Raji (cell line): Measurements from ENCODE around the gene MYO1A.

Experiments
- POLR2A ChIP-seq: IDR thresholded peaks from 2 replicates; pipeline ENCODE4 v1.6.1; 2011; ENCODE audit warnings: low read depth, low read length, control low read depth; ENCODE audit not compliant: insufficient read depth

MYO1A gene

DNA sequence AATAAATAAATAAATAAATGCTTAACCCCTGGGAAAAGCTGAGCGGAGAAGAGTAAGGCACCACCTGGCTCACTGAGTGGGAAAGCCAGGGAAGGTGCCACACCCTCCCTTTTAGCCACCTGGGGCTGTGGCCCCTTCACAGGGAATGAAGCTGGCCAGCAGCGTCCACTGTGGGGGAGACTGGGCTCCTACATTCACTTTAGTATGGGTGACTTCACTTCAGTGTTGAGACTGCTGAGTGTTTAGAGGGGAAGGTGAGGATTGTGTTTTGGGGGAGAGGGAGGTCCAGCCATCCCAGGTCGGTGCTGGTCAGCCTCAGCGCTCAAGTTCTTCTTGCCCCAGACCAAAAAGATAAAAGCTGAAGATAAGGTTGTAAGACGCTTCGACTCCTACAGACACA is 40.6 kb upstream of the MYO1A start:
- no peak for TF ChIP-seq POLR2A

DNA sequence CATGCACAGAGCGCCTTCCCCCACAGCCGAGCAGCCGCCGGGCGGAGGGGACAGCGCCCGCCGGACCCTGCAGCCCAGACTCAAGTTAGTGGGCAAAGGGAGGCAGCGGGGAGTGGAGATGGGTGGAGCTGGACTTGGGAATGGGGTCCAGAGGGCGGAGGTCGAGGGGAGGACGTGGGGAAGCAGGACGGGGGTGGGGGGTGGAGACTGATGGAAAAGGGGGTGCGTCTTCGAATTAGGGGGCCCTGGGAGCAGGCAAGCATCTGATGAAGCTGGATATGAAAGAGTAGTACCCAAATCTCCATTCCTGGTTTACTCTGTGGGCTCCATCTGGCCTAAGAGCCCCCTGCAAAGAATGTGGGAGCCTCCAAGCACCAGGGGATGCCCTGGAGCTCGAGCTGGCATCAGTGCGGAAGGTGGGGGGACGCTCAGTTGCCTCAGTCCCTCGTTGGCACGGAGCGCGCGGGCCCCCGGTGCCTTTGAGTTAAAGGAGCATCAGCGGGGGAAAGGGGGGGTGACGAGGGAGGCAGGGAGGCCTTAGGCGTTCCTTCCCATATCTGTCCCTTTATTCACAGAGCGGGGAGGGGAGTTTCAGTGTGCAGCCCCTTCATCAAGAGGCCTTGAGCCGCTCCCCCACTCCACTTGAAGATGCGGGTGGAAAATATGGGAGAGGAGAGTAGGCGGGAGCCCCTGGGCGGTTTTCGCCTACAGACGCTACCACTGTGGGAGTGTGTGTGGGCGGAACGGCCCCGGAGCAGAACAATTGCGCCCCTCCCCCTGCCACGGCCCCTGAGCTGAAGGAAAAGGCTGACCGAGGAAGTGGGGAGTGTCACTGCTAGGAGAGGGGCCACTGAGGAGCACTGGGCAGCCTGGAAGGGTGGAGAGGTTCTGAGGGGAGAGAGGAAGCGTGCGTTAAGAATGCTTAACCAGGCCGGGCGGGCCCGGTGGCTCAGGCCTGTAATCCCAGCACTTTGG is 39.6 kb upstream of the MYO1A start:
- TF ChIP-seq POLR2A = peak; percentile 28

DNA sequence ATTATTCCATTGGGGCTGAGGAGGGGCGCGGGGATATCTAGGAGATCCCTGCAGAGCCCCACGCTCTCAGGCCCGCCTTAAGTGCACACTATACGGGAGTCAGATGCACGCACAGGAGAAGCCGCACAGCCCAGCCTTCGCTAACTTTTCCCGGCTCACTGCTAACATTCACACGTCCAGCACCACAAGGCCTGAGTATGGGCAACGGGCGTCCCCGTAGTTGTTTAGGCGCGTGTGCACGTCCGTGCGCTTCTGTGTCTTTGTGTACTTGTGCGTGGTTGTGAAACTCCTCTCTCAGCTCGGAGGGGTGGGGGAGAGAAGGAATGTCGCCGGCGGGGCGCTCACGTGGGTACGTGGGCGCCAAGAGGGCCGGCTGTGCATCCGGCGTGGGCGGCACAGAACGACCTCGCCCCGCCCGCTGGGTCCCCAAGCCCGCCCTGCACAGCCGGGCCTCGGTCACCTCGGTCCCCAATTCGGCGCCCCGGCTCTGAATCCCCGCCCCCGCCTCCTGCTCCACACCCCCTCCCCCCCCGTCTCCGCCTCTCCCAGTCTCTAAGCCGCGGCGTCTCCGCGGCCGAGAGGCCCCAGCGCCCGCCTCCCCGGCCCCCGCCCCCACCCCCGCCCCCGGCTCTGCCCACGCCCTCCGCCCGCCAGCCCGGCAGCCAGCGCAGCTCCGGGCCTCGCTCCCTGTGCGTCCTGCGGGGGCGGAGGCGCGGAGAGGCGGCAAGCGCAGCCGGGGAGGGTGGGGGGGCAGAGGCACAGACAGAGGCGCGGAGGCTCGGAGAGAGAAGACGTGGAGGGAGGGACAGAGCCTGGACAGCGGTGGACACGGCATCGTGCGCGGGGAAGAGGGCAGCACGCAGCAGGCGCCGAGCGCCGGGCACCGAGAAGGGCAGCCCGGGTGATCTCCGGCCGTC is 38.7 kb upstream of the MYO1A start, which contains the start of gene NAB2:
Gene NAB2 (plus strand): TSS at position 761 of the 917 bp plus-strand sequence. CDS start 158 bp downstream, outside the sequence.
- peak; percentile 75 for TF ChIP-seq POLR2A

DNA sequence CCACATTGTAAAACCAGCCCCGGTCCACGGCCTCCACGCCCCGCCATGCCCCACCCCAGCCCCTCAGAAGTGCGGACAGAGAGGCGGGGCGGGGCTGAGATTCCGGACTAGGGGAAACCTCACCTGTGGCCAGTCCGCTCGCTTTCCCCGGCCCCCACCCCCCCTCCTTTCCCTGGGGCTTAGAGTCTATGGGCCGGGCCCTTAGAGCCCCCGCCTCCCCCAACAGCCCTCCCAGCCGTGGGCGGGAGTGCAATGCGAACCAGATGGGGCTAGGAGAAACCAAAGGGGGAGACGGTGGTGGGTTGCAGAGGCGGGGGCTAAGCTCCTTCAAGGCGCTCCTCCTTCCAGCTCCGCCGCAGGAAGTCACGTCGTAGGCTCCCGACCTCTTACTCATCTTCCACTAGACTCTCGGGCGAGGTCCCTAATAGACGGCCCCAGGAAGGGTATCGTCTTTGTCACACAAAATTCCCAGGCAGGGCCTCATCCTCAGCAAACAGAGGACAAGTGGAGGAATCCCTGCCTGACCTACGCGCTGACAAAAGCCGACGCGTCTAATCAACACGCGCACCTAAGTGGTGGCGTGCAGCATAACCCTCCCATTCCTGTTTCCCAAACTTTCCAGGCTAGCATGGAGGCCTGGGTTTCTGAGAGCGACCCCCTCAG is 37.9 kb upstream of the MYO1A start:
- peak; percentile 48 for TF ChIP-seq POLR2A

DNA sequence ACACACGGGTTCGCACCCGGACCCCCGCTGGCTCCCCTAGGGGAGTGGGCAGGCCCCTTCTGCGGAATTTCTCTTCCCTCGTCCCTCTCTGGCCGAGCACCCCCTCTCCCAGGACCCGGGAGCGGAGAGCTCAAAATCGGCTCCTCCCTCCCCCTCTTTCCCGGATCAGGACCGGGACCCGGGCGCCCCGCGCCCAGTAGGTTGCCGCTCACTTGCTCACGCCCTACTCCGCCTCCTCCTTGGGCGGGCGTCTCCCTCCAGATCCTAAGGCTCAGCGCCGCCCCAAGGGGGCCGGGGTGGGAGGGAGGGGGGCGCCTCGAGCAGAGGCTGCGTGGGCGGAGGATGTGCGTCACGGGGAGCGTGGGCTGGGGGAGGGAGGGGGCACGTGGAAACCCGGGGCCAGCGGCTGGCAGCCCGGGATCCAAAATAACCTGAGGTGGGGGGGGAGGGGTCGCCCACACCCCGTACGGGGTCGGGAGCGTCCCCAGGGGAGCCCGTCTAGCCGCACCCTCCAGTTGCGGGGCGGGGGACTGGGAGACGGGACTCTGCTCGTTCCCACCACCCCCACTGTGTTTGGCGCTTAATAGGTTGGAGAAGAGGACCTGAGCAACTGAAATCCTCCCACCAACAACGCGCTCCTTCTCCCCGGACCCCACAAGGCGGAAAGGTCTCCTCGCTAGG is 37.2 kb upstream of the MYO1A start:
- peak; percentile 44 for TF ChIP-seq POLR2A

DNA sequence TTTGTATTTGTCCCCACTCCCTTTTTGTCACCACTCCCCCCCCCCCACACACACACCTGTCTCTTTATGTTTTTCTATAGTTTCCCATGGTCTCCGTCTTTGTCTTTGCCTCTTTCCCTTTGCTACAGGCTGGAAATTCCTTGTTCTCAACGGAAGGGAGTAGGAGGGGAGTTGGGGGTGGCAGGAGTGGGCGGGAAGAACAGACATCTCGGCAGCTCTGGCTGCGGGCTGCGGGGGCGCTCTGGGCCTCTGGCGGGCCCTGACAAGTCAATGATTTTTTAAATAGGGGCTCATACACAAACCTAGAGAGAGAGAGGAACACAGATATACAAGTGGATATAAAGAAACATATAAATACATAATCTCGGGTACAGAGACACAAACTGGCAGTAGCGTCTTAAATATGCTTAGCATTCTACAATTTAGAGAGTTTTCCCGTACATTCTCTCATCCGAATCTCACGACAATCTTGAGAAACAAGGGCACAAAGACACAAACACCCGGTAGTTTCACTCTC is 36.6 kb upstream of the MYO1A start:
- TF ChIP-seq POLR2A = no peak

DNA sequence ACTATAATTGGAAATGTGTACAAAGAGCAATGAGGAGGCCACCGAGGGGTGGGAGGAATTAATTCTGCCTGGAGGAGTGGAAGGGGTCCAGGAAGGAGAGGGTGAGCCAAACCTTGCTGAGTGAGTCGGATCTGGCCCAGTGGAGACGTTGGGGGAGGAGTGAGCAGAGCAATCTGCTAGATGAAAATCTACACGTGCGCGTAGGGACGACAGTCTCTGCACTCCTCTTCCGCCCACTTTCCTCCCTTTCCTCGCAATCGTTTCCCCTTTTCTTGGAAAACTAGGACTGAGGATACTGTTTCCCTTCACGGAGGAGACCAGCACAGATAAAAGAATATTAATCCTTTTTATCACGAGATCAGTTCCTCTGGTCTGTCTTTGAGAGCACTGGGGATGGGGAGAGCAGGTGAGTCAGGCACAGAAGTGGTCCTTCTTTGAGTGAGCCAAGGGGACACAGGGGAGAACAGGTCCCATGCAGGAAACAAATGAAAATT is 36.1 kb upstream of the MYO1A start:
- 0 out of 2 replicates have a peak, but pooled peaks have one; percentile 21 for TF ChIP-seq POLR2A

DNA sequence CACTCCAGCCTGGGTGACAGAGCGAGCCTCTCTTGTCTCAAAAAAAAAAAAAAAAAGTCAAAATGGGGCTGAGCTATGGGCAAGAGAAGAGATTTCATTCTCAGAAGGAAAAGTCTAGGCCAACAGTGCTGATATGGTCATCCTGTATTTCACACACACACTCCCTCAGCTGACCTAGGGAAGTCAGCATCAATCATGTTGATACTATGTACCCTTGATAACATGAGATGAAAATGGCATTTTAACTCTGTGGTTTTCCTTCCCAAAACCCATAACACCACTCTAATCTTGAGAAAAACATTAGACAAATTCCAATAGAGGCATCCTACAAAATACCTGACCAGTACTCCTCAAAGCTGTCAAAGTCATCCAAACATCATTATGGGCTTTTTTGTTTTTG is 30.9 kb upstream of the MYO1A start:
- no peak for TF ChIP-seq POLR2A

DNA sequence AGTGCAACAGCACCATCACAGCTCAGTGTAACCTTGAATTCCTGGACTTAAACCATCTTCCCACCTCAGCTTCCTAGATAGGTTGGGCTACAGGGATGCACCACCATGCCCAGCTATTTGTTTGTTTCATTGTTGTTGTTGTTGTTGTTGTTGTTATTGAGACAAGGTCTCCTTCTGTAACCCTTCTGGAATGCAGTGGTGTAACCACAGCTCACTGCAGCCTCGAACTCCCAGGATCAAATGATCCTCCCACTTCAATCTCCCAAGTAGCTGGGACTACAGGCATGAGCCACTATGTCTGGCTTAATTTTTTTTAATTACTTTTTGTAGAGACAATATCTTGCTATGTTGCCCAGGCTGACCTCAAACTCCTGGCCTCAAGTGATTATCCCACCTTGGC is 29.9 kb upstream of the MYO1A start:
- no peak for TF ChIP-seq POLR2A

DNA sequence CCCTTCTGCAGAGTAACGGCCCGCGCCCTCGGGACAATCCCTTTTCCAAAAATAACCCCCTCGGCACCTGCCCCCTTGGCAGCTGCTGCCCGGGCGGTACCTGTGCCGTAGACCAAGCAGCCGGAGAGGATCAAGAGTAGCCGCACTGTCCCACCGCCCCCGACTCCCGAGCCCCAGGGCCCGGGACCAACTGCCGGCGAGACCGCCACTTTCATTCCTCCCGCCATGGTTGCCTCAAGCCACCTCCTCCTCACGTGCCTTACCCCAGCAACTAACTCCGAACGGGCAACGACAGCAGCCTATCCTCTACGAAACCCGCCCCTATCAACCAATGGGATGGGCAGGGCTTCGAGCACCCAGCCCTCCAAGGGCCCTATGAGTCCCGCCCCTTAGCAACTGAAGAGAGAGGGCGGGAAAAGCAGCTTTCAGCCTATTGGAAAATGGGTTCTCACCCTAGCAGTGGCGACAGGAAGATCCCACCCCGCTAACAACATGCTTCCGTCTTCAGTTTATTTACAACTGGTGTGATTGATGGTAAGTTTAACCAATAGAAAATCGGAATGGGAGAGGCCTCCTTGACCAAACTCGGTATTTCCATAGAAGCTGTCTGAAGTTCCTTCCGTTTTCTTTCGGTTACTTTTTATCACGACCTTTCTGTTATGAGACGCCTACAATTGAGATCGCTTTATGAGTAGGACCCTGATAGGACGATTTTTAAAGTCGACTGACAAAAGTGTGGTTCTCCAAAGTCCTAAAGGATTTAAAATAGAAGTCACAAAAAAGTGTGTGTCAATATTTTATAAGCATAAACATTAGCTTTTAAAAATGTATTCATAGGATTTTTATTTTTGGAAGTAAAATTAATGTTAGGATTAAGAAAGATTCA is 28.8 kb upstream of the MYO1A start, which contains the start of gene NEMP1:
Gene NEMP1 (minus strand): TSS at position 273 of the 886 bp plus-strand sequence. CDS start 46 bp downstream, at position 227.
- peak; percentile 85 for TF ChIP-seq POLR2A

DNA sequence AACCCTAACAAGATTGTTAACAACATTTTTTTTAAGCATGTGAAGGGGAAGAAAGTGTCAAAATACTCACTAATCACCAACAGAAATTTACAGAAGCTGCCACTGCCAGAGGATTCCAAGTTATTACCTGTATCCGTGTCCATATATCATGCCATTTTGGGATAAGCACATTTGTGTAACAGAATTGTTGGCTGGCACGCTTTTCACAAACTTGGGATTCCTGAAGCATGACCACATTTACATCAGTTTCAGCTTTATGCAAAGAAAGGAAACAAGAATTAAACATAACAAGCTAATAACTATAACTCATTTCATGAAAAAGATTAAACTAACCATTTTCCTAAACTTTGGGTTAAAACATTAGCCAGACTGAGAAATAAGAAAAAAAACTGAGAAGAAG is 22.7 kb upstream of the MYO1A start:
- TF ChIP-seq POLR2A = no peak

DNA sequence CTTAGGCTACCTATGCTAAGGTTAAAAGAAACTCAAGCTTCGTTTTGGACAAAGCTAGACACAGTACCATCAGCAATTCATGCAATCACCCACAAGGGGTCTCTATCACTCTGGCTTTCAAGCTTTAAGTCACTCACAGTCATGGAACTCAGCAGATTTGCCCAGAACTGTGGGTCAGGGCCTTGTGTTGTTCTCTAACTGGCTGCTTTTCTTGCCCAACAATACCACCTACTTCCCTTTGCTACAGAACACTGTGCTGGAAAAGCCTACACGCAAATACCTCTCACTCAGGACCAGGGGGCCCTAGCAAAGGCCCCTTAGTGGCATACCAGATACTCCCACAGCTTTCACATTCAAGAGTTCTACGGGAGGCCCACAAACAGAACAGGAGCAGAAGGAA is 19.6 kb upstream of the MYO1A start:
- TF ChIP-seq POLR2A = no peak

DNA sequence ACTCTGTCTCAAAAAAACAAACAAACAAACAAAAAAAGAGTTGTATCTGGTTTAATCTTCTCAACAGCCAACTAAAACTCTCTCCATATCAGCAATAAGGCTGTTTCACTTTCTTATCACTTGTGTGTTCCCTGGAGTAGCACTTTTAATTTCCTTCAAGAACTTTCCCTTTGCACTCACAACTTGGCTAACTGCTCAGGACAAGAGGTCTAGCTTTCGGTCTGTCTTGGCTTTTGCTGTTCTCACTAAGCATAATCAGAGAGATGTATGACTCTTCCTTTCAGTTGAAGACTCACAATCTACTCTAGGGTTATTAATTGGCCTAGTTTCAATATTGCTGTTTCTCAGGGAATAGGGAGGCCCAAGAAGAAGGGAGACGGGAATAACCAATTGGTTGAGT is 16.3 kb upstream of the MYO1A start:
- TF ChIP-seq POLR2A = no peak
